ENCODE measurements around the gene KIF24.

DNA sequence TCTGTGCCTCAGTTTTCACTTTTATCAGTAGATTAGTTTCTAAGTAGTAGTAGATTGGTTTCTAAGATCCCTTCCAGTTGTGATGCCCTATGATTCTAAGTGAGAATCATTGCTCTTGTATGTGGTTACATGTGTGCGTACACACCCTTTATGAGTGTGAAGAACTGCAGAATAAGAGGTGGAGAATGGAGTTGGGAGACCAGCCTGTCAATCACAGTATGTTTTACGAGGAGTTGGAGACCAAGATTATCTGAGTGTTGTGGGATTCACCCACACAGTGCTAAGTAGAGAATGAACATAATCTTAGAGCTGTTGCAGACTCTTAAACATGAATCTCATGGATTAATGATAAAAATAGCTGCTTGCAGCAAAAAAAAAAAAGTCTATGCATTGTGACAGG, 37.6 kb downstream of the KIF24 start:
- TF ChIP-seq, protein P1, sequence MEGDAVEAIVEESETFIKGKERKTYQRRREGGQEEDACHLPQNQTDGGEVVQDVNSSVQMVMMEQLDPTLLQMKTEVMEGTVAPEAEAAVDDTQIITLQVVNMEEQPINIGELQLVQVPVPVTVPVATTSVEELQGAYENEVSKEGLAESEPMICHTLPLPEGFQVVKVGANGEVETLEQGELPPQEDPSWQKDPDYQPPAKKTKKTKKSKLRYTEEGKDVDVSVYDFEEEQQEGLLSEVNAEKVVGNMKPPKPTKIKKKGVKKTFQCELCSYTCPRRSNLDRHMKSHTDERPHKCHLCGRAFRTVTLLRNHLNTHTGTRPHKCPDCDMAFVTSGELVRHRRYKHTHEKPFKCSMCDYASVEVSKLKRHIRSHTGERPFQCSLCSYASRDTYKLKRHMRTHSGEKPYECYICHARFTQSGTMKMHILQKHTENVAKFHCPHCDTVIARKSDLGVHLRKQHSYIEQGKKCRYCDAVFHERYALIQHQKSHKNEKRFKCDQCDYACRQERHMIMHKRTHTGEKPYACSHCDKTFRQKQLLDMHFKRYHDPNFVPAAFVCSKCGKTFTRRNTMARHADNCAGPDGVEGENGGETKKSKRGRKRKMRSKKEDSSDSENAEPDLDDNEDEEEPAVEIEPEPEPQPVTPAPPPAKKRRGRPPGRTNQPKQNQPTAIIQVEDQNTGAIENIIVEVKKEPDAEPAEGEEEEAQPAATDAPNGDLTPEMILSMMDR (IDR thresholded peaks at IDR 0.05) = no peak
- TF ChIP-seq POLR2A (IDR thresholded peaks at IDR 0.05) (no peak), EP300 (IDR thresholded peaks at IDR 0.05) (no peak)
